Measurements from ENCODE around the gene RHEBL1.

The RHEBL1 gene

DNA sequence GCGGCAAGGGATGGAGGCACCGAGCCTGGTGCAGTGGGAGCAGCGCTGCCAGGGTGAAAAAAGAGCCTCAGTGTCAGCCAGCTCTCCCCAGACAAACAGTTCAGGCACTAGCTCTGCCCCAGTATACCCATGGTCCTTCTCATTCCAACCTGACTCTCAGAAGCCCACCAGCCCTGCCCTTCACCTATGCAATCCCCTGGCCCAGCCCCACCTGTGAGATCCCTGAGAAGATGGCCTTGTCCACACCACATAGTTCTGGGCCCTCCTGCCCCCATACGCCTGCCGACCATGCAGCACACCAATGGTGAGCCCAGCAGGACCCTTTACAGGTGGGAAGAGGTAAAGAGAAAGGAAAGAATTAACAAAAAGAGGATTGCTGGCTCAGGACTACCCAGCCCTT lies 15.7 kb downstream of the RHEBL1 start:
- DNase-seq: no peak

DNA sequence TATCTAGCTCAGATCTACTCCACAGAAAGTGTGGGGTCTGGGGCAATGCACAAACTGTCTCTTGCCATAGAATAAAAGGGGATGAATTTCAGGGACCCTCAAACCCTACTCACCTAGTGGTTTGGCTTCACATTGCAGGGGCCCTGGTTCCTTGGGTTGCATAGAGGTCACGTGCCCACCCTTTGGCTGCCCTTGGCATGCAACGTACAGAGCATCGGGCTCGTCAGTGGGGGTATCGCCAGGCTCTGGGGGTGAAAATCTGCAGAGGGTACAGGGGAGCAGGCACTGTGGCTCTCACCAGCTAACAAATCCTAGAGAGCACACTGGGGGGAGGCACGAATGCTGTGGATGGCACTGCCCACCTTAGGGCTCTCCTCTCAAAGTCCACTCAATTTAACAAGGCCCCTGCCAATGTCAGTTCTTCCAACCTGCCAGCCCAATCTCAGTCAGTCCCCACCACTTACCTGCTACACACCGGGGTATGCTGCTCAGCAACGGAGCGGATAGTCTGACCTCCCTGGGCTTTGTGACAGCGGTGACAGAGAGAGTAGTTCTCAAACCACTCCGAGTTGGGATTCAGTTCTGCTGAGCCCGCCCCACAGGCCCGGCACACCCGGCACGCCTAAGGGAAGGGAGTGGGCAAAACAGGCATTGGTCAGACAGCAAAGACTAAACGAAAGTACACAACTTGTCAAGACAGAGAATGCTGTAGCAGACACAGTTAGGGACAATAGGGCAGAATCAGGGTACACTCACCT lies 17.1 kb downstream of the RHEBL1 start:
- DNase-seq: no peak

DNA sequence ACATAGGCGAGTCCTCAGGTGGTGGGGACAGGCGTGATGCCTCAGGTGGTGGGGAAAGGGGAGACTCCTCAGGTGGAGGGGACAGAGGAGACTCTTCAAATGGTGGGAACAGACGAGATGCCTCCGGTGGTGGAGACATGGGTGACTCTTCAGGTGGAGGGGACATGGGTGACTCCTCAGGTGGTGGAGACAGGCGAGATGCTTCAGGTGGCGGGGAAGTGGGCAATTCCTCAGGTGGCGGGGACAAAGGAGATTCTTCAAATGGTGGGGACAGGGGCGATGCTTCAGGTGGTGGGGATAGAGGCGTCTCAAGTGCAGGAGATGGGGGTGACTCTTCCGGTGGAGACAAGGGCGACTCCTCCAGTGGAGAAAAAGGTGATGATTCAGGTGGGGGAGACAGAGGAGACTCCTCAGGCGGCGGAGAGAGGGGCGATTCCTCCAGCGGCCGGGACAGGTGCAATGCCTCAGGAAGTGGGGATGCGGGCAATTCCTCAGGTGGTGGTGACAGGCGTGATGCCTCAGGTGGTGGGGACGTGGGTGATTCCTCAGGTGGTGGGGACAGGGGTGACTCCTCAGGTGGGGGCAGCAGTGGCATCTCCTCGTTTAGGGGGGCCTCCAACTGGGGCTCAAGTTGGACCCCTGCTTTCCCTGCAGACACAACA lies 17.9 kb downstream of the RHEBL1 start:
- DNase-seq: no peak

DNA sequence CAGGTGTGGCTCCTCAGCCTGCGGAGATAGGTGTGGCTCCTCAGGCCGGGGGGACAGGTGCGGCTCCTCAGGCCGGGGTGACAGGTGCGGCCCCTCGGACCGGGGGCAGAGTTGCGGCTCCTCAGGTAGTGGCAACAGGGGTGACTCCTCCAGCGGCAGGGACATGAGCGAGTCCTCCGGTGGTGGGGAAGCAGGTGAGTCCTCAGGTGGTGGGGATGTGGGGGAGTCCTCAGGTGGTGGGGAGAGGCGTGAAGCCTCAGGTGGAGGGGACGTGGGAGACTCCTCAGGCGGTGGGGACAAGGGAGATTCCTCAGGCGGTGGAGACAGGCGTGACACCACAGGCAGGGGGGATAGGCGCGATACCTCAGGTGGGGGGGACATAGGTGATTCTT lies 18.4 kb downstream of the RHEBL1 start:
- DNase-seq: no peak

DNA sequence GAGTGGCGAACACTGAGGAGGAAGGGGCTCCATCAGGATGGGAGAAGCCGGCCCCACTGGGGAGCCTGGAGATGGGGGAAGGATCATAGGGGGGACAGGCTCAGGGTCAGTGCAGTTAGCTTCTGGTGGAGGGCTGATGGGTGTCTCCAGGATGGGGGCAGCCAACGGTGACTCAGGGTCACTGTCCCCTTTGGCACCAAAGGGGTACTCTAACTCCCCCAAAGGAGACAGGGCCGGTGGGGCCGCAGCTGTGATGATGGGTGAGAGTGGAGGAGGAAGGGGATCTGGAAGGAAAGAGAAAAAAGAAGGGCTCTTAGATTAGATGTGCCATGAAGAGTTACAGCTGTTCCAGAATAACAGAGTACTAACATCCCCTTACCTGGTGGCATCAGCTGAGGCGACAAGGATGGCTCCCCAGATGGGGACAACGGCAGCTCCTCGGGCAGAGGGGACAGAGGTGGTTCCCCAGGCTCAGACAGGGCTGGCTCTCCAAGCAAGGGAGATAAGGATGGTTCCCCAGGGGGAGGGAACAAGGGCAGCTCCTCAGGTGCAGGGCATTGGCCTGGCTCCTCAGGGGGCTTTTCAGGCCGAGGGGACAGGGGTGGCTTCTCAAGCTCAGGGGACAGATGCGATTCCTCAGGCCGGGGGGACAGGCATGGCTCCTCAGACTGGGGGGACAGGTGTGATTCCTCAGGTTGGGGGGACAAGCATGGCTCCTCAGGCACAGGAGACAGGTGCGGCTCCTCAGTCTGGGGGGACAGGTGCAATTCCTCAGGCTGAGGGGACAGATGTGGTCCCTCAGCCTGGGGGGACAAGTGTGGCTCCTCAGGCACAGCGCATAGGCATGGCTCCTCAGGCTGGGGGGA lies 19.0 kb downstream of the RHEBL1 start:
- no peak for DNase-seq

DNA sequence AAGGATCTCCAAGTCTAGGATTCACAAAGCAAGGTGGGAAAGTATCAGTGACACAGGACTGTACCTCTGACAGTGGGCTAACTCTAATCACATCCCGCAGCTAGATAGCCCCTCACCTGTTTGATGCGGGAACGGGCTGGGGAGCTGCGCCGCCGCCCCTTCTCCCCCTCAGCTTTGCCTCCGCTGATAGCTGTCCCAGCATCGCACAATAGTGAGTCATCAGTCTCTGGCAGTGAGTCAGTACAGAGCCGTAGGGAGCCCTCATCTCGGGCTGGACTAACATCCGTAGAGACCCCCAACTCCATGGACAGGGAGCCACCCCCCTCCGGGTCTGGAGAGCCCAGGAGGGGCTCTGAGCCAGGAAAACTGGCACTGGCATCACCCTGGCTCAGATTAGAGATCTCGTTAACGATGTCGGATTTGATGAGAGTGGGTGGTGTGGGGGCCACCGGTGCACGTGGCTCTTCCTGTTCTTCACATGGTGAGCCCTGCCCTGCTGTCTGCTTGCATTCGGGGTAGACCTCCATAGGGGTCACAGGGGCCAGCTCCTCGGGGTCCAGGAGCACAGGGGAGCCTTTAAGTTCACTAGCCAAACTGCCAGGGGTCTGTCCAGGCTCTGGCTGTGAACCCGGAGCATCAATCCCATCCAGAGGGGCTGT lies 20.1 kb downstream of the RHEBL1 start:
- no peak for DNase-seq

DNA sequence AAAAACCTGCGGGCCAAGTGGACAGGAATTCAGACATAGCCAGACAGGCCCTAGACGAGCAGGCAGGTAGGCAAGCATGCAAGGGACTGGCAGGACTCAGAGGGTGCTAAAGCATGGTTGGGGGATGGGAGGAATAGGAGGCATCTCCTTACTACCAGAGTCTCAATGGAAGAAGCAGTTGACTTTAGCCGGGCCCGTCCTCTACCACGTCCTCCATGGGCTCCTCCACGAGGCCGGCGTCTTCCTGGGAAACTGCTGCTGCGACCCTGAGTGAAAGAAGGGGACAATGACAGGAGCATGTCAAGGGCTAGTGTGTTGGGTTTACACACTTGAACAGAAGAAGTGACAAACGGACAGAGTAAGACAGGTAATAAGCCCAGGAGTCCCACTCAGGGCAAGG lies 20.8 kb downstream of the RHEBL1 start:
- DNase-seq: no peak

DNA sequence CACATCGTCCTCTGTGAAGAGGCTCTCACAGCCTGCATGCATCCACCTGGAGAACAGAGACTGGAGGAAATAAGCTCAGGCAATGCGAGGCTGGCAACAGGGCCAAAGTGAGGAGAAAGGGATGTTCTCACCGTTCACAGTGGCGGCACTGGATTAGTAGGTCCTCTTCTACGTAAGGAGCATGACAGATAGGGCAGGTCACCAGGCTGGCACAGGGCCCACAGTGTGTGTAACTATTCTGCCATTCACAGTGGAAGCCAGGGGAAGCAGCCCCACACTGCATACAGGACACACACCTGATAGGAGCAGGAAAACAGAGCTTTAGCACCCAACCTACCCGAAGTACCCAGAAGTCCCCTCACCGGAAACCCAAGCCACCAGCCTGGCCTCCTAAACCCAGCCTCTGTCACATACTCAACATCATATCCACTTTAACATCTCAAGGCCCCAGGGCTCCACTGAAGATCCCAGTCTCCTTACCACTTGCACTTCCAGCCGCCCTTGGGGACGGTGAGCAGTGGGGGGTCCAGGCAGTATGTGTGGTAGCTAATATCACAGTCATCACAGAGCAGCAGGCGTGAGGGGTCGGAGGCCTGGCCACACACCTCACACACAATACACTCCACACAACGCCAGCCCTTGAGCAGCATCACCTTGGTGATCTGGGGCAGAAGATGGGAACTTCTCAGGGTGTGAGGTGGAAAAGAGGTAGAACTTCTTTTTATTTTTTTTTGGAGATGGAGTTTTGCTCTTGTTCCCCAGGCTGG lies 23.5 kb downstream of the RHEBL1 start:
- no peak for DNase-seq

DNA sequence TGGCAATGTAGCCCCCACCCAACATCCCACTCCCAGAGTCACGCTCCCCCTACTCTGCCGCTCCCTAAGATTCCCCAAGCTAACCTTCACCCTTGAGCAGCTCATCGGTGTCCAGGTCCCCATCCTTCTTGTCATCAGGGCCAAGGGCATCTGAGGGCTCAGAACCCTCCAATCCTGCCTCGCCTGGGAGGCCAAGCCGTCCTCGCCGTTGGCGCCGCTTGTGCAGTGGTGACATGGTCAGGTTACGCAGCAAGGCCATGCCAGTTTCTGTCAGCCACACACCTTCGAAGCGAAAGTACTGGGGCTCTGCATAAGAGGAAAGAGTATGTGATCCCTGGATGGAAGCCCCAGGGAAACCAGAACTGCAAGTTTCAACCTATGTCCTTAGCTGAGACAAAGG lies 25.1 kb downstream of the RHEBL1 start:
- DNase-seq: no peak

DNA sequence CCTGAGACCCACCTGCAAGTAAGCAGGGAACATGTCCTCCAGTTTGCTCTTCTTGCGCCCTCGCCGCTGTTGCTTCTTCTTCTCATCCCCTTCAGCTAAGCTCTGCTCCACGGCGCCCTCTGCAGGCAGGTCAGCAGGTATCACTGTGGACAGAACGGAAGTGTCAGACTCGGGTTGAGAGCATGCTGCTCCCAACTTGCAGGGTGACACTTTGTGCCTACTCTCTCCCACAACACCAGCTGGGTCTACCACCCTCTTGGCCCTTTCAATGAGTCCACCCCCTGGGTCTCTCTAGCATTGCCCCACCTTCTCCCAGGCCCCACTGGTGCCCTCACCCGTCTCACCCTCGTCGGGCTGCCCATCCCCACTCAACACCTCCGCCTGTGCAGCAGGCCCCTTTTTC lies 25.9 kb downstream of the RHEBL1 start:
- DNase-seq: peak; percentile 30 to 77 (median 69)

DNA sequence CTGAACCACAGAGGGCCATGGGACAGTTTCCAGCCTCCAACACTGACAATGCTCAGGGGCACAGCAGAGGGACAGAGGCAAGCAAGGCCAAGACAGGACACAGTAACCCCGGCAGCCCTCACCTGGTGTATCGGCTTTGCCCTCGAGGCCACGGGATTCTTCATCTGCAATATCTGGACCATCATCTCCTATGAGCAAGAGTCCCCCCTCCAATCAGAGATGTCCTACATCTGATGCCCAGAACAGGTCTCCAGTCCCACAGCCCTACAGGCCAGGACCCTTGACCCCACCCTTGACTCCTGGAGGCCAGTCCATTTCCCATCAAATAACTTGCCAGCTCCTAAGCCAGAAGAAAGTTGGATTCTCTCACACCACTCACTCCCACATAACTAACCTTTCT lies 26.5 kb downstream of the RHEBL1 start:
- DNase-seq: no peak

DNA sequence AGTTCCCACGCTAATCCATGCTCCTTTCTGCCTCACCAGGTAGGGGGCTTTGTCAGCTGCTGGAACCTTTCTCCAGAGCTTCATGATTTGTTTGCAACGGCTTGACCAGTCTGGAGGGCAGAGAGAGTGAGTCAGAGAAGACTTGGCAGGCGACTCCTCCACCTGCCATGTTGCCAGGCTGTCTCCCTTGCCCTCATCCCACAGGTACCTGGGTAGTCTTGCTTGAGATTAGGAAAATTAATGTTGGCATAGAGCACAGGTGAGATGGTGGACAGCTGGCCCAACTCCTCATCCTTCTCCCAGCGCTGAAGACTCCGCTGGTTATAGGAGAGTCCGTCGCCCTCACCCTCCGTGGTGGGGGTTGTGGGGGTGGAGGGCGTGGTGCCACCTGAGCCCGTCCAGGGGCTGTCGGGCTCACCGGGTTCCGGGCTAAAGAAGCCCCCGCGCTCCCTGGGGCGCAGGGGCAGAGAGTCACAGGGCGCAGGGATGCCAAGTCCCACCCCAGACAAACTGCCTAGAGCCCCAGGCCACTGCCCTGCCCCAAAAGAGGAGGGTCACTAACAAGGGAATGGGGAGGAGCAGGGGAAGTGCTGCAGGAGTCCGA lies 27.8 kb downstream of the RHEBL1 start:
- no peak for DNase-seq

DNA sequence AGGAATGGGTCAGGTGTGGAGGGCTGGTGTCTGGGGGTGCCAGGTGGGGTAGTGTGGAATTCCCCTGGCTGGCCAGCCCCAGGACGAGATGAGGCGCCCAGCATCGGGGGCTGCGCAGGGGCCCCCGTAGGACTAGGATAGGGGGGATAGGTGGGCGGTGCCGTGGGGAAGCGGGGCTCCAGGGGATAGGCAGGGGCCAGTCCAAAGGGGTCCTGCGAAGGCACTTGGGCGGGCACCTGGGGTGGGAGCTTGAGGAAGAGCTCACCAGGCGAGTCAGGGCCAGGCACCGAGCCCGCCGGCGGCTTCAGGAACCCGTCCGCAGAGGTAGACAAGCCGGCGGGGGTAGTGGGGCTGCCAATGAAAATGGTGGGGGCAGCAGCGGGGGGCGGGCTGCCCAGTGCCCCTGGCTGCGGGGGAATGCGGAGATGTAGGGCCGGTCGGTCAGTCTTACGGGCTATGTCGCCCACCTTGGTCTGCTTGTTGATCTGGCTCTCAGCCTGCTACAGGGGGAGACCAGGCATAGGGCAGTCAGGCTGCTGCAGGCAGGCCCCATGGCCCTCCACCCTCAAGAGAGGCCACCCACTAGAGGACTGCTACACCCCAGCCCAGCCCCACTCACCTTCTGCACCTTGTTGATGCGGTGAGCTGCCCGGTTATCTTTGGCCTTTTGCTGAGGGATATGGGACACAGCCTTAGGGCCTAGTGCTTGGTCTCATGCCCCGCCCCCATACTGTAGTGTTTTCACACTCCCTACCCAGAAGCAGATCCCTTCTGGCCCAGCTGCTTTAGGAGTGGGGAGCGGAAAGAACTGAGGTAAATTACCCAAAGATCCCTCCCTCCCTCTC lies 28.5 kb downstream of the RHEBL1 start:
- no peak for DNase-seq

DNA sequence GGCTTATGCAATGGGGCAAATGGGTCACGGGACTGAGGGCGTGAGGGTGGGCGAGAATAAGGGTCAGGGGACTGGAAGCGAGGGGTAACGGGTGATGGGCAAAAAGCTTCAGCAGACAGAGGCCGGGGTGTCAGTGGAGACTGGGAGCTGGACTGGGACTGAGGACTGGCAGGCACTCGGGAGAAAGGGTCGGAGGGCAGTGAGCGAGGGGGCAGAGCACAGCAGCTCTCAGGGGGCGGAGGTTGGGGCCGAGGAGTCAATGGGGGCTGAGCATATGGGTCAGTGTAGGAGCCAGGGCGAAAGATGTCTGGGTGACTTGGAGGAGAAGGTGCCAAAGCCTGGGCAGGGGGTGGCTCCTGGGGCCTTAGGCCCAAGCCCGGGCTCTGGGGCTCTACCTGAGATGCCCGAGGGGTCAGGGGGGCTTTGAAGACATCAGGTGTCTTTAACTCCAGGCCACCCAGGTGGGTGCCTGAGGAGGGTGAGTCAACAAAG lies 29.4 kb downstream of the RHEBL1 start:
- no peak for DNase-seq

DNA sequence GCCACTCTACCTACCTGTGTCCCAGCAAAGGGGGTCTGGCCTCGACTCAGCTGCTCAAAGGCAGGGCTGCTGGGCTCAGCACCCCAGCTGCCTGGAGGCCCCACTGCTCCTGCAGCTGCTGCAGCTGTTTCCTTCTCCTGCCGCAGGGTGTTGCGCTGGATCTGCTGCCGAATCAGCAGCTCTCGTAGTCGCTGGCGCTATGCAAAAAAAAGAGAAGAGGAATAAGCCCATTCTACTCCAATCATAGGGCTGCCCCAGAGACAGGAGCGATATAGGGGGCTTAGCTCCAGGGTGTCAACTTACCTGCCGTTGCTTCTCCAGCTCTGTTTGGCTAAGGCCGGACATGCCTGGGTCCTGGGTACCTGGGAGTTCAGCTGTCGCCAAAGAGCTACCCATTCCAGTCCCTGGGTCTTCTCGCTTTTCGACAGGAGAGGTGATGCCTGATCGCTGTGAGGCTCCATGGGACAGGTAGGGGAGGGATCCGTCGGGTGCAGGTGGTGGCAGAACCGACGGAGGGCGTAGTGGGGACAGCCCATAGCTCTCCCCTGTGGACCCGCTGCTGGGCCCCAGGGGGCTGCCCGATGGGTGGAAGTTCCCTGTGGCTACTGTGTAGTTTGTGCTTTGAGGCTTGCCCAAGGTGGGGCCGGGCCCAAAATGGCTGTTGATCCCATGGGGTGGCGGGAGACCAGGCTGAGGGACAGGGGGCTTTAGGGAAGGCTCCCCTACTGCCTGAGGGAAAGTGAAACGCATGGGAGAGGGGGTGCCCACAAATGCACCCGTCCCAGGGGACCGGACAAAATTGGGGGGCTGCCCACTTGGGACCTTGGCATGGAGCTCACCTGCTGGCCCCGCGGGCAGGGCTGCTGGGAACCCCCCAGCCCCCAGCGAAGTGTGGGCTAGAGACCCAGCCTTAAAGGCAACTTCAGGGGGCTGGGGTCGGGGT lies 30.1 kb downstream of the RHEBL1 start:
- DNase-seq: no peak

DNA sequence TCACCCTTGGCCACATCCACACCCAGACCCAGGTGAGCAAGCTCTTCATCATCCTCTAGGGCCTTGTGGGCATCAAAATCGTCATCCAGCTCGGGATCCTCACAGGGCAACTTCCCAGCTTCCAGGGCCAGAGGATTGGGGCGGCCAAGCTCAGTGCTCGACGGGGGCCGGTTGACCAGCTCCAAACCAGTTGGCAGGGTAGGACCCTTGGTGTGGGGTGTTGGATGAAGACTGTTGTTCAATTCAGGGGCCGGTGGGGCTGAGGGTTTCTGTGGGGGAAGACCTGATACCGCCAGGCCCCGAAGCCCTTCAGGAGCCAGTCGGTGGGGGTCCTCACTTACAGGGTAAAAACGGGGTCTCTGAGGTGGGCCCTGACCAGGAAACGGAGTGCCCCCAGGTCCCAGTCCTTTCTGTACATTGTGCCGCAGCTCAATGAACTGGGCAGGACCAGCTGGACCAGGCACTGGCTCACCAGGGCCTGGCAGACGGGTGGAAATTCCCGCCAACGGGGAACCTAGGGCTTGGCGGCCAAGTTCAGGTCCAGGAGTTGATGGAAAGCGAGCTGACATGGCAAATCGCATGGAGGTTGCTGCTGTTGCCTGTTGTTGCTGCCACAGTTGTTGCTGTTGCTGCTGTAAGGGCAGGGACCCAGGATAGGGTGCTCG lies 31.4 kb downstream of the RHEBL1 start:
- DNase-seq: no peak

DNA sequence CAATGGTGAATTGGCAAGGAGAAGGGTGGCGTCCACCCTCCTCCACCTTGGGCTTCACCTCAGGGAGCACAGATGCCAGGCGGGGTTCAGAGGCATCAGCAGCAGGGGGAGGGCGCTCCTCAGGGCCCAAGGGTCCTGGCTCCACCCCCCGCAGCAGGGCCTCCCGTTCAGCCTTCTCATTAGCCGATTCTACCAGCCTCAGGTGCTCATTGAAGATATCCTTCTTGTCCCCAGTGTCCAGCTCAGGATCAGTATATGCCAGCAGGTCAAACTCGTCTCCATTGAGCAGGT lies 31.9 kb downstream of the RHEBL1 start:
- no peak for DNase-seq

DNA sequence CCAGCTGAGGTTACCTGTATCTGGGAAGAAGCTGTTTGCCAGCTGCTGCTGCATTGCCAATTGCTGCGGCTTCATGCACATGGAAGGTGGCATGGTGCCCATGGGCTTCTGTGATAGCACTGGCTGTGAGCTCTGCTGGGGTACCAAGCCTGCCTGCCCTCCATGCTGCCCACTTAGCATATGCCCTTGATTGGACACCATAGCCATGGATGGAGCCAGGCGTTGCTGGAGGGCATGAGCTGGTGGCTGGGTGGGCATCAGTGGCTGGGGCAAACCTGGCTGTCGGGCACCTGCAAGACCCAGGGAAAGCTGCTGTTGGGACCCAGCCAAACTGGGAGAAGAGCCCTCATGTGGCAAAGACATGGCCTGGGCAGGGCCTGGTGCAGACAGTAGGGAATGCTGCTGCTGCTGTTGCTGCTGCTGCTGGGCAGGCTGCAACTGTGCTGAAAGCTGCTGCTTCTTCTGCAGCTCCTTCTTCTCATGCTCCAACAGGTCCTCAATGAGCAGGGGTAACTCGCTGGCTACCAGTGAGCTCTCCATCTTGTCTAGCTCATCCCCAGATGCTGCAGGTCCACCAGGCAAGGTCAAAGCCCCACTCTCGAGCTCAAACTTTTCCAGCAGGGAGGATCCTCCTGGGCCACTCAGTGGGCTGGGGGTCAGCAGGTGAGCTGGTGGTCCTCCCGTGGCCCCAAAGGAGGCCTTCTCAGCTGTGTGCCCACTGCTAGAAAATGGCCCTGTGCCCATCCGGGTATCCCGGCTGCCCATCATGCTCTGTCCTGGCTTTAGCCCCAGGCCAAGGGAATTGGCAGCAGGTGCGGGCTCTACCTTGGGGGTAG lies 32.5 kb downstream of the RHEBL1 start:
- DNase-seq: no peak
